ENCODE measurements around the gene MBOAT2. TPM values are rescaled to one million over a fixed set of nuclear protein-coding genes. Genes with fewer than 3 reads are reported as not detected.
A peak's percentile ranks its signal among the peaks of the same experiment; 100 is the strongest.

MBOAT2 gene
- total and polyA plus RNA-seq, 2 experiments from 2014 or later: 87.4 to 103 TPM

DNA sequence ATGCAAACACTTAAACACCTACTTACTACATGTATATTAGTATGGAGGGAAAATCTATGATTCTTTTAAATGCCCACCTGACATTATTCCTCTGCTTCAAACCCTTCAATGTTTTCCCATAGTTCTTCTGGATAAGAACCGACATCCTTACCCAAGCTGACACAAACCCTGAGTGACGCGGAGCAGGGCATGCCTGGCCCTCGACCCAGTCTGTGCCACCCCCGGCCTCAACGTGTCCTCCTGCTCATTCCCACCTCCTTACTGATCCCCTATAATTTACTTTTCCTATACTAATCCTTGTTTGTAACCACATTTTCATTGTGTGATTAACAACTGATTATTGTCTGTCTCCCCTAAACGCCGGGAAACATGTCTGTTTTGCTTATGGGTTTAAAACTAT is 183.5 kb downstream of the MBOAT2 start:
- H3K4me3 ChIP-seq: no peak overlapping the region
- H3F3A ChIP-seq (ENCODE audit: insufficient read depth): 0 out of 2 replicates have a peak, but pooled peaks cover 9% of the 10 kb centered on the region
- in situ Hi-C loops (cut with MboI): no loop called here
- WGBS, 2 experiments (ENCODE audit: low coverage in 1 of 2, low lambda C conversion rate in 2 of 2, missing lambda C conversion rate in 2 of 2): 93 to 96% methylated on average over 8 of the region's 8 CpGs
- no peaks in the 10 kb centered on the region for H4K20me1 ChIP-seq (ENCODE audit: insufficient read depth)
- no peaks in the 10 kb centered on the region for H3K27me3 ChIP-seq (replicated peaks; ENCODE audit: insufficient read depth)
- H3K9me3 ChIP-seq (ENCODE audit: low read depth): no peaks in the 10 kb centered on the region
- no peak overlapping the region for H3K27ac ChIP-seq
- no peak for TF ChIP-seq EZH2 (IDR thresholded peaks at IDR 0.05; ENCODE audit: insufficient read depth, poor library complexity, severe bottlenecking)
- TF ChIP-seq EZH2phosphoT487 (IDR thresholded peaks at IDR 0.05; ENCODE audit: insufficient read depth, low read depth): no peak
- H3K9me2 ChIP-seq (ENCODE audit: insufficient read depth): no peaks in the 10 kb centered on the region
- H3K79me2 ChIP-seq (ENCODE audit: insufficient read depth): peaks cover 28% of the 10 kb centered on the region; the same call in 1 of the 2 replicates
- no peak overlapping the region for H3K4me2 ChIP-seq (ENCODE audit: unreplicated experiment)
- DNase-seq: no peak
- H2AFZ ChIP-seq: no peak overlapping the region
- H3K4me1 ChIP-seq (ENCODE audit: insufficient read depth): peaks cover 20% of the 10 kb centered on the region
- no peak overlapping the region for H3K9ac ChIP-seq
- peaks cover 18% of the 10 kb centered on the region for H3K36me3 ChIP-seq (ENCODE audit: low read depth)

DNA sequence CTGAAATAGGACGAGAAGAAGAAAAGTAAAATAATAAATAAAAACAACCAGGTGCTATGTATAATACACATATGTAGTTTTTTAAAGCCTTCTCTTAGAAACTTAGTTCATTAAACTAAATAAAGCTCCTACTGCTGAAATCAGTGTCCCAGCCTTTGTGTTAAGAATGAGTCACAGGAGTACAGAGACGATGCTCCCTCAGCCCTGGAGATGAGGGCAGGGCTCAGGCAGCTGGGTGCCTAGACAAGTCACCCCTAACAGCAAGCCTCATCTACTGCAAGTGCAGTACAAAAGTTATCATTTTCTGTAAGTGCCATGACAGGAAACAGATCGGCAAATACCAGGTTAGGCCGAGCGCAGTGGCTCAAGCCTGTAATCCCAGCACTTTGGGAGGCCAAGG is 184.3 kb downstream of the MBOAT2 start:
- peak; percentile 69 for DNase-seq
- Histone ChIP-seq H3K9ac (no peak overlapping the region), H3F3A (ENCODE audit: insufficient read depth) (0 out of 2 replicates have a peak, but pooled peaks cover 9% of the 10 kb centered on the region), H3K27ac (no peak overlapping the region), H3K79me2 (ENCODE audit: insufficient read depth) (peaks cover 28% of the 10 kb centered on the region; the same call in 1 of the 2 replicates), H3K4me1 (ENCODE audit: insufficient read depth) (peaks cover 20% of the 10 kb centered on the region), H2AFZ (no peak overlapping the region), H3K9me3 (ENCODE audit: low read depth) (no peaks in the 10 kb centered on the region), H3K27me3 (replicated peaks; ENCODE audit: insufficient read depth) (no peaks in the 10 kb centered on the region), H3K9me2 (ENCODE audit: insufficient read depth) (no peaks in the 10 kb centered on the region), H4K20me1 (ENCODE audit: insufficient read depth) (no peaks in the 10 kb centered on the region), H3K4me3 (no peak overlapping the region), H3K36me3 (ENCODE audit: low read depth) (peaks cover 18% of the 10 kb centered on the region), H3K4me2 (ENCODE audit: unreplicated experiment) (no peak overlapping the region)
- 43 to 58% methylated on average over 5 of the region's 5 CpGs for WGBS, 2 experiments (ENCODE audit: low coverage in 1 of 2, low lambda C conversion rate in 2 of 2, missing lambda C conversion rate in 2 of 2)
- in situ Hi-C loops (cut with MboI): no loop called here
- TF ChIP-seq EZH2phosphoT487 (IDR thresholded peaks at IDR 0.05; ENCODE audit: insufficient read depth, low read depth) (no peak), EZH2 (IDR thresholded peaks at IDR 0.05; ENCODE audit: insufficient read depth, poor library complexity, severe bottlenecking) (no peak)

DNA sequence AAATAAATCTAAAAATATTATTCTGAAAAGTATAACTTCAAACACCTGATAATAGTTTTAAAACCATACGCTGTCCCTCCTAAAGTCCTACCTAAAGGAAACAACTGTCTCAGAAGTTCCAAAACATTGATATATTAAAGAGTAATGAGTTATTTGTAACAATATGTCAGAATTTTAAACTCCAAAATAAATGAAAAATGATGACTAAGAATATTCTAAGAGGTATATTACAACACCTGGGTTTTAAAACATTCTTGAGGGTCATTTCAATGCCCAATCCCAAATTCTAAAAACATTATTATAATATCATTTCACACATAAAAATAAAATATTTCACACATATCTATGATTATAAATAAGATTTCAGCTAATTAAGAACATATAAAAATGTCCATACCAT is 186.3 kb downstream of the MBOAT2 start:
- in situ Hi-C loops (cut with MboI): no loop called here
- 100% methylated on average over 1 of the region's 1 CpG for WGBS, 2 experiments (ENCODE audit: low coverage in 1 of 2, low lambda C conversion rate in 2 of 2, missing lambda C conversion rate in 2 of 2)
- Histone ChIP-seq H3K9me2 (ENCODE audit: insufficient read depth) (no peaks in the 10 kb centered on the region), H3K4me3 (no peak overlapping the region), H3K9ac (no peak overlapping the region), H3K9me3 (ENCODE audit: low read depth) (no peaks in the 10 kb centered on the region), H3K36me3 (ENCODE audit: low read depth) (peaks cover 19% of the 10 kb centered on the region; the same call in 1 of the 2 replicates), H3K4me2 (ENCODE audit: unreplicated experiment) (no peak overlapping the region), H3F3A (ENCODE audit: insufficient read depth) (0 out of 2 replicates have a peak, but pooled peaks cover 9% of the 10 kb centered on the region), H3K79me2 (ENCODE audit: insufficient read depth) (peaks cover 28% of the 10 kb centered on the region; the same call in 1 of the 2 replicates), H4K20me1 (ENCODE audit: insufficient read depth) (no peaks in the 10 kb centered on the region), H3K27ac (no peak overlapping the region), H3K4me1 (ENCODE audit: insufficient read depth) (peaks cover 20% of the 10 kb centered on the region), H2AFZ (no peak overlapping the region), H3K27me3 (replicated peaks; ENCODE audit: insufficient read depth) (no peaks in the 10 kb centered on the region)
- no peak for DNase-seq
- TF ChIP-seq EZH2phosphoT487 (IDR thresholded peaks at IDR 0.05; ENCODE audit: insufficient read depth, low read depth) (no peak), EZH2 (IDR thresholded peaks at IDR 0.05; ENCODE audit: insufficient read depth, poor library complexity, severe bottlenecking) (no peak)

DNA sequence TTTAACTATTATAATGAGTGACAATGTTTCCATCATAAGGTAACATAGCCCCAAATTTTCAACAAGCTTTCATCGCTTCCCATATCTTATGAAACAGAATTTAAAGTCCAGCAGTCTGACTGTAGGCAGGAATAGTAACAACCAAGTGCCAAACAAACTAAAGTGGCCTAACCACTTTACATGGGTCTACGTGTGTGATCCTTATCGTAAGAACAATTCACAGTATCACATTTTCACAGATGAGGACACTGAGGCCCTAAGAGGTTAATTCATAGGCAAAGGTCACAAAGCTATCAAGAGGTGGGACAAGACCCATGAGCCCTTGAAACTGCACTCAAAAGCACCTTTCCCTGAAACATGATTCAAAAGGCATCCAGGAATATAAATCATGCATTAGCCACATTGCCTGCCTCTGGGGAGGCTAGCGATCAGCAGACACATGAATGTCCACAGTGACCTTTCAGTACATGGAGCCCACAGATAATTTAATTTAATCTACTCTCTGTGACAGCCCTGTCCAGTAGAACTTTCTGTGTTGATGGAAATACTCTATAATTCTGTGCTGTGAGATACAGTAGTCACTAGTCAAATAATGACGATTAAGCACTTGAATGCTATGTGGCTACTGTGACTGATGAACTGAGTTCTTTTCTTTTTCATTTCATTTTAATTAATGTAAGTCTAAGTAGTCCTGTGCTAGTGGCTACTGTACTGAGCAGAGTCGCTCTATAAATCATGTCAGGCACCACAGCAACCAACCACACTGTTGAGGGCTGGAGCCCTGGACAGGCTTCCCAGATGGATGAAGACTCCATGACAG is 196.4 kb downstream of the MBOAT2 start:
- Histone ChIP-seq H3K9me3 (ENCODE audit: low read depth) (no peaks in the 10 kb centered on the region), H3K4me1 (ENCODE audit: insufficient read depth) (peaks cover 7% of the 10 kb centered on the region; the same call in 1 of the 2 replicates)
- in situ Hi-C loops (cut with MboI): no loop called here

More for the DNA sequence above, 196.4 kb downstream of the MBOAT2 start:
- no peak overlapping the region for H3K27ac ChIP-seq
- no peaks in the 10 kb centered on the region for H3K27me3 ChIP-seq (replicated peaks; ENCODE audit: insufficient read depth)
- H3K36me3 ChIP-seq (ENCODE audit: low read depth): peaks cover 20% of the 10 kb centered on the region
- TF ChIP-seq EZH2 (IDR thresholded peaks at IDR 0.05; ENCODE audit: insufficient read depth, poor library complexity, severe bottlenecking) (no peak), EZH2phosphoT487 (IDR thresholded peaks at IDR 0.05; ENCODE audit: insufficient read depth, low read depth) (no peak)
- no peak overlapping the region for H2AFZ ChIP-seq
- no peaks in the 10 kb centered on the region for H3K9me2 ChIP-seq (ENCODE audit: insufficient read depth)
- H3K4me3 ChIP-seq: no peak overlapping the region
- 94 to 97% methylated on average over 6 of the region's 6 CpGs for WGBS, 2 experiments (ENCODE audit: low coverage in 1 of 2, low lambda C conversion rate in 2 of 2, missing lambda C conversion rate in 2 of 2)
- no peaks in the 10 kb centered on the region for H3K79me2 ChIP-seq (ENCODE audit: insufficient read depth)
- no peaks in the 10 kb centered on the region for H4K20me1 ChIP-seq (ENCODE audit: insufficient read depth)
- DNase-seq: no peak
- H3K9ac ChIP-seq: no peak overlapping the region
- H3F3A ChIP-seq (ENCODE audit: insufficient read depth): peaks cover 15% of the 10 kb centered on the region
- H3K4me2 ChIP-seq (ENCODE audit: unreplicated experiment): no peak overlapping the region
